Effector memory CD4-positive, alpha-beta T cell (primary cell): Measurements from ENCODE around the gene SOSTDC1.
A peak's percentile ranks its signal among the peaks of the same experiment; 100 is the strongest.

Experiments
- DNase-seq, 3 donors: peaks; one replicate each; pipeline ENCODE4 v3.0.0-alpha.2; 2020
- H3K27ac ChIP-seq: 2 replicates; pipeline ENCODE4 v1.7.0; 2013; ENCODE audit warnings: mild to moderate bottlenecking, low read length, moderate library complexity; ENCODE audit not compliant: insufficient read depth, poor library complexity, severe bottlenecking
- H3K27me3 ChIP-seq: replicated peaks from 2 replicates; pipeline ENCODE4 v1.7.0; 2013; ENCODE audit warnings: mild to moderate bottlenecking, low read length; ENCODE audit not compliant: insufficient read depth, control insufficient read depth, poor library complexity, severe bottlenecking
- H3K36me3 ChIP-seq: 2 replicates; pipeline ENCODE4 v1.7.0; 2013; ENCODE audit warnings: mild to moderate bottlenecking, low read length, moderate library complexity; ENCODE audit not compliant: control insufficient read depth, insufficient read depth
- H3K4me1 ChIP-seq: 2 replicates; pipeline ENCODE4 v1.7.0; 2013; ENCODE audit warnings: low read length, mild to moderate bottlenecking; ENCODE audit not compliant: control insufficient read depth, insufficient read depth, poor library complexity, severe bottlenecking
- H3K4me3 ChIP-seq: 2 replicates; pipeline ENCODE4 v1.7.0; 2013; ENCODE audit warnings: low read length, low read depth, mild to moderate bottlenecking; ENCODE audit not compliant: insufficient read depth, poor library complexity, severe bottlenecking
- H3K9me3 ChIP-seq: 2 replicates; pipeline ENCODE4 v1.7.0; 2013; ENCODE audit warnings: mild to moderate bottlenecking, low read length, moderate library complexity; ENCODE audit not compliant: control insufficient read depth

The SOSTDC1 gene

DNA sequence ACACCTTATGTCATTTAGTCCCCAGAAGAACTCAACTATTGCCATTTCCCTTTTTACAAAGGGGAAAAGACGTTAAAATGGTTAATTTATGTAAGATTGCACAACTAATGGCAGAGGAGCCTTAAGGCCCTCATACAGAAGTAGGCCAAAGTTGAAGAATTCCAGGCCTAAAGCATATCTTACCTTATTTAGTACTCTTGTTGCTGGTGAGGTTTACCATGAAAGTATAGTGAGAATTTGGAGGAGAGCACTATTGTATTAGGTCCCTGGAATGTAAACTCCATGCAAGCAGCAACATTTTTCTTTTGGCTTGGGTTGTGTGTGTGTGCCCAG lies 43.5 kb downstream of the SOSTDC1 start:
- DNase-seq, result no peak
- H3K4me3 ChIP-seq, result peak overlapping the region; percentile 54
- no peak overlapping the region for H3K27ac ChIP-seq
- no peaks in the 10 kb centered on the region for H3K27me3 ChIP-seq
- no peaks in the 10 kb centered on the region for H3K36me3 ChIP-seq
- no peaks in the 10 kb centered on the region for H3K4me1 ChIP-seq
- H3K9me3 ChIP-seq, result no peaks in the 10 kb centered on the region

DNA sequence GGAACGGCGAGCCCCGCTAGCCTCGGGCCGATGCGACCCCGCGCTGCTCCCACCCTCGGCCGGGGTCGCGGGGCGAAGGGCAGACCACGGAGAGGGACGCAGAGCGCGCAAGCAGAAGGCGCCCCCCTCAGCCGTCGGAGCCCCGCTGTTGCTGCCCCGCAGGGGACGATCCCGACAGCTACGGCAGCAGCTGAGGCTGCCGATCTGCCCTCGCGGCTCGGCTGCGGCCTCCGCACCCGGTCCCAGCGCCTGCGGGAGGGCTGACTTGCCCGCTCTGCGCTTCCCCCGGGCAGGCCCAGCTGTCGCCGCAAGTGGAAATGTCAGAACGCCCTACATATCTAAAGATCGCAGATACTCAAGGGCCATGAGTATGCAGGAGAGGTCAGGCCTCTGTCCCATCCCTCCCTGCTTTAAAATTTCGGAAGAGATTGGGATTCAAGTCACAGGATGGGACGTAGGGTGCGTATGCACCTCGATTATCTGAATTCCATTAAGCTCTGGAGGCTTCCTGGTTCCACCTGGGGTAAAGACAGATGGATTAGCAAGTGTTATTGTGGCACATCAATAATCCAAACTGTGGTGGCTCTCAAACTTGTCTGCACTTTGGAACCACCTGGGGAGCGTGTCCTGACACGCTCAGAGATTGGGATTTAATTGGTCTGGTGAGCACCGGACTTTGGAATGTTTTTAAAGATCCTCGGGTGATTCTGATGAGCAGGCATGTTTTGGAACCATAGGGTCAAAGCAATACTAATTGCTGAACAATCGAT lies 44.0 kb downstream of the SOSTDC1 start, which contains the start of gene CRPPA:
CRPPA (minus strand) TSS at position 206 of the 770 bp plus-strand sequence. CDS start 216 bp downstream, outside the sequence.
- Histone ChIP-seq H3K27ac (peak within 1 kb of the TSS; percentile 73), H3K27me3 (no peaks in the 10 kb centered on the region), H3K4me3 (peak within 1 kb of the TSS; percentile 54), H3K4me1 (no peaks in the 10 kb centered on the region), H3K36me3 (no peaks in the 10 kb centered on the region), H3K9me3 (no peaks in the 10 kb centered on the region)
- DNase-seq, result no peak

DNA sequence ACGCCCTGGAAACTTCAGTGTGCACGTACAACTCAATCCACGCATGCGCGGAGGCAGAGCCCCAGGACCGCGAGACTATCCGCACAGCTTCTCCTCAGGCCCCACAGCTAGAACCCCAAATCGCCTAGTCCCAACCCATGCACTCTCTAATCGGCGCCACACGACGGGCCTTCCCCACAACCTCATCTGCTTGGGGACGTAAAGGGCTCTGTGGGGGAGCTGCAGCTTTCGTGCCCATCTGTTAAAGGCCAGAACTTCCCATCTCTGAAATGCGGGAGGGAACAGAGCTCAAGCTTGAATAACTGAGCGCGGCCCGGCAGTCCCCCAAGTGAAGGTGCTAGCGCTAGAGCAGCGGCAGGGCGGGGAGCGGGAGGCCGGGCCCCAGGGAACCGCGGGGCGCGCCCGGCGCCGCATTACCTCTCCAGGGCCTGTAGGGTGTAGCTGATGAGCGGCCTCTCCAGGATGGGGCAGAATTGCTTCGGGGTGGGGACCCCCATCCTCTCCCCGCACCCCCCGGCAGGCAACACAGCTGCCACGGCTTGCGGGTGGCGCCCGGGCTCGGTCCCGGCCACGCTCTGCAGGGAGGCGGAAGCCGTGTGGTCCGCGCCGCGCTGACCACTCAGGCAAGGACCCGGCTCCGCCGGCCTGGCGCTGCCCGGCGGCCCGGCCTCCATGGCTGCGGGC lies 44.7 kb downstream of the SOSTDC1 start:
- no peaks in the 10 kb centered on the region for H3K4me1 ChIP-seq
- no peaks in the 10 kb centered on the region for H3K36me3 ChIP-seq
- DNase-seq, result peak; percentile 57 to 66 (median 64)
- H3K4me3 ChIP-seq, result peak overlapping the region; percentile 54
- H3K9me3 ChIP-seq, result no peaks in the 10 kb centered on the region
- H3K27ac ChIP-seq, result peak overlapping the region; percentile 73
- no peaks in the 10 kb centered on the region for H3K27me3 ChIP-seq

DNA sequence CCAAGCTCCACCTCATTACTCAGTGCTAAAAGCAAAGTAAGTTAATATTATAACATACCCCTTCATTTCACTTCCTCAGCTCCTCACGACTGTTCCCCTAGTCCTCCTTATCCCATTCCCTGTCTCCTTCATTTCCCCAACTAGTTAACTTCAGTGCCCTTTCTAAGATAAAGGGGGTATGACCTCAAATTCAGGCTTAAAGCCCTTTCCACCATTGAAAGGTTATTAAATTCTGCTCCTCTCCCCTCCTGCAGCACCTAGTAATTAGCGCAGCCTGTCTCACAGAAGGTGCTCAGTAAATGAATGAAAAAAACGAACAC lies 45.2 kb downstream of the SOSTDC1 start:
- Histone ChIP-seq H3K4me3 (peak overlapping the region; percentile 54), H3K4me1 (no peaks in the 10 kb centered on the region), H3K27me3 (no peaks in the 10 kb centered on the region), H3K27ac (peak overlapping the region; percentile 73), H3K9me3 (no peaks in the 10 kb centered on the region), H3K36me3 (no peaks in the 10 kb centered on the region)
- DNase-seq, result no peak

DNA sequence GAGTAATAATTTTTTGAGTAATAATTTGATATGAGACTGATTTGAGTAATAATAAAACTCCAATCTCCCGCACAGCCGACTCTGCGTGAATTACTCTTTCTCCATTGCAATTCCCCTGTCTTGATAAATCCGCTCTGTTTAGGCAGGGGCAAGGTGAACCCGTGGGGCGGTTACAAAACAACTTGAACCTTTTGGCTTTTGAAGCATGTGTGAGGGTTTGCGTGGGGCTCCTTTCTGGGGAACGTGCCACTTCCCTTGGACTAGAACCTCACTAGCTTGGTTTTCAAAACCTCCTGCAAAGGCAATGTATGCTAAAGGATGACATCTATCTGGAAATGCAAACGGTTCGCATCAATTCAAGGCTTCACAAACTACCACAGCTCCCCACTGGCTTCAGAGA lies 45.7 kb downstream of the SOSTDC1 start:
- H3K9me3 ChIP-seq, result no peaks in the 10 kb centered on the region
- H3K36me3 ChIP-seq, result no peaks in the 10 kb centered on the region
- H3K4me1 ChIP-seq, result no peaks in the 10 kb centered on the region
- no peak for DNase-seq
- H3K4me3 ChIP-seq, result peak overlapping the region; percentile 54
- no peaks in the 10 kb centered on the region for H3K27me3 ChIP-seq
- no peak overlapping the region for H3K27ac ChIP-seq

DNA sequence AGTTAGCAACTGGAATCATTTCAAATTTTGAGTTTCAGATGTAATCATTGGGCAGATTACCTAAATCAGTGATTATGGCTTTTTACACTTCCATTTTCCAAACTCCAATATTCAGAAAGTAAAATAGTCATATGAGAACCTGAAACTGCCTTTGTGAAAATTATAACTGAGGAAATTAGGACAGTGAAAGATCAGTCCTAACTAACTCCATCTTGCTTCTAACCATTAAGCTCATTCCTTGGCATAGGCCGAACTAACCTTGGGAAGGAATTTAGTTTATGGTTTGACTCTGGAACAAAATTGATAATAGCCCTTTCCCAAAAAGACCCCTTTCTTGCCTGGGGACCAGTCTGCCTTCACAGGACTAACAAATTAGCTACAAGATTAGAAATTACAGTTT lies 46.4 kb downstream of the SOSTDC1 start:
- Histone ChIP-seq H3K4me1 (no peaks in the 10 kb centered on the region), H3K4me3 (no peak overlapping the region), H3K27ac (no peak overlapping the region), H3K27me3 (no peaks in the 10 kb centered on the region), H3K36me3 (no peaks in the 10 kb centered on the region), H3K9me3 (no peaks in the 10 kb centered on the region)
- DNase-seq, result no peak

DNA sequence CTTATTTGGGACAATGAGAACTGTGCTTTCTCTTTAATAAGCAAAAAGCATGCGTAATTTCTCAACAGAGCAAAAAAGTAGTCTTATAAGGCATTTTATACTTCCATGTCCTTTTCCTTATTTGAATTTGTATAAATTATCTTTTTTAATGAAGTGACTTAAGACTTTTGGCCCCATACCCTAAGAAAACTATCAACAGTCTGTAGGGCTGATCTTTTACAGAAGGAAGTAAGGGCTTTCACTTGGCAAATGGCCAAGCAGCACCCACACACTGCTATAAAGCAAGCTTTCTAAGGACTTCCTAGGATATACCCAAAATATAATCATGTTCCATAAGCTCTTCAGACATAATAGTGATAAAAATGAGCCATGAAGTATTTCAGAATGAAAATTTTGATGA lies 47.6 kb downstream of the SOSTDC1 start:
- Histone ChIP-seq H3K27ac (no peak overlapping the region), H3K4me3 (no peak overlapping the region), H3K27me3 (no peaks in the 10 kb centered on the region), H3K4me1 (no peaks in the 10 kb centered on the region), H3K36me3 (no peaks in the 10 kb centered on the region), H3K9me3 (no peaks in the 10 kb centered on the region)
- no peak for DNase-seq

DNA sequence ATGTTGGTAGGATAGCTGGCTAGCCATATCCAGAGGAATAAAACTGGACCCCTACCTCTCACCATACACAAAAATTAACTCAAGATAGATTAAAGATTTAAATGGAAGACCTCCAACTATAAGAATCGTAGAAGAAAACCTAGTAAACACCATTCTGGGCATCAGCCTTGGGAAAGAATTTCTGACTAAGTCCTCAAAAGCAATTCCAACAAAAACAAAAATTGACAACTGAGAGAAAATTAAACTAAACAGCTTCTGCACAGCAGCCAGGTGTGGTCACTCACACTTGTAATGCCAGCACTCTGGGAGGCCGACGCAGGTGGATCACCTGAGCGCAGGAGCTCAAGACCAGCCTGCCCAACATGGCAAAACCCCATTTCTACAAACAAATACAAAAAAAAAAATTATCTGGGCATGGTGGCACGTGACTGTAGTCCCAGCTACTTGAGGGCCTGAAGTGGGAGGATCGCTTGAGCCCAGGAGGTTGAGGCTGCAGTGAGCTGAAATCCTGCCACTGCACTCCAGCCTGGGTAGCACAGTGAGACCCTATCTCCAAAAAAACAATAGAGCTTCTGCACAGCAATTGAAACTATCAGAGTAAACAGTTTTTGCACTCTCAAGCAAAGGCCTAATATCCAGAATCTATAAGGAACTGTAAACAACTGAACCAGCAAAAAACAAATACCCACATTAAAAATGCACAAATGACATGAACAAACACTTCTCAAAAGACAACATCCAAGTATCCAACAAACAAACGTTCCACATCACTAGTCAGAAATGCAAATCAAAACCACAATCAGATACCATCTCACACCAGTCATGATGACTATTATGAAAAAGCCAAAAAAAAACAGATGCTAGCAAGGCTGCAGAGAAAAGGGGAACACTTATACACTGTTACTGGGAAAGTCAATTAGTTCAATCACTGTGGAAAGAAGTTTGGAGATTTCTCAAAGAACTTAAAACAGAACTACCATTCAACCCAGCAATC lies 49.0 kb downstream of the SOSTDC1 start:
- no peaks in the 10 kb centered on the region for H3K27me3 ChIP-seq
- DNase-seq, result no peak
- H3K4me3 ChIP-seq, result no peak overlapping the region
- no peaks in the 10 kb centered on the region for H3K36me3 ChIP-seq
- no peaks in the 10 kb centered on the region for H3K9me3 ChIP-seq
- H3K4me1 ChIP-seq, result no peaks in the 10 kb centered on the region
- H3K27ac ChIP-seq, result no peak overlapping the region

DNA sequence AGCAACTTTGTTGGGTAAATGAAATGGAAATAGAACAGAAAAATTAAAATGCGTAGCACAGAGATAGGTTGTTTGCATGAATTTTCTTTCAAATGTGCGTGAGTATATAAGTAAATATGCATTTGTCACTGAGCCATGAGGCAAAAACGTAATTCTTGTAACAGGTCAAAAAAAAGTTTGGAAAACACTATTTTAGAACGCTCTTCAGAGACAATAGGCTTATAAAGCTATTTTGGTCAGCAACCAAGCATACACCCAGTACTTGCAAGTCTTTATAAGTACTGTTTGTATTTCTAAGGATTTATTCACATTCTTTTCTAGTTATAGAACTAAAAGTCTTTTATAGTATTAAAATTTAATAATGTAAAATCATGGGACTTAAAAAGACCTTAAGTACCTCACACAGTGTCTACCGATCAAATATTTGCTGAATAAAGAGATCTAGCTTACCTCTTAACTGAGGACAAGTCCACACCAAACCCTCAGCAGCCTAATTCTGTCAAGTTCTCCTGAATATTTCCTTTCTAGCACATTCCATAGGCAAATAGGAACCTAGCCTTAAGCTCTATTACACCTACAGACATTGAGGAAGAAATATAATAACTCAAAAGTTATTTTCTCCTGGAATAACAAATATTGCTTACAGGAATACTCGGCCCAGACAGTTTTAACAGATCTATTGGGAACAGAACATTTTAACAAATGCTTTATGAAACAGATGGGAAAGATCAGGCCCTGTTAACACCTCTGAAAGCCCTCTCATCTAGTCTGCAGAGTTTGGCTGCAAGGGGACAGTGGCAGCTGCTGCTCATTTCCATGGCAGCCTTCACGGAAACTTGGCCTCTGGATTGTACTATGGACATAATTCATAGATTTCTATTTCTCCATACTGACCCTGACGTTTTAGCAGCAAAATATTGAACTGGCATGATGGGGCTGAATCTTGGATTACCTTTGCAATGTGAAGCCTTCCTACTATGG lies 53.0 kb downstream of the SOSTDC1 start:
- no peak overlapping the region for H3K4me3 ChIP-seq
- H3K36me3 ChIP-seq, result no peaks in the 10 kb centered on the region
- no peak for DNase-seq
- no peaks in the 10 kb centered on the region for H3K4me1 ChIP-seq
- H3K27me3 ChIP-seq, result no peaks in the 10 kb centered on the region
- H3K27ac ChIP-seq, result no peak overlapping the region
- no peaks in the 10 kb centered on the region for H3K9me3 ChIP-seq
